HG03558 (cell line): Measurements from ENCODE around the gene DOCK1.

Experiments
- ATAC-seq: cut with Tn5 transposase; IDR thresholded peaks from one replicate; pipeline ENCODE4 v1.9.1; 2021; ENCODE audit warnings: moderate number of reproducible peaks; ENCODE audit not compliant: unreplicated experiment; ENCODE audit errors: extremely low read depth

The DOCK1 gene

DNA sequence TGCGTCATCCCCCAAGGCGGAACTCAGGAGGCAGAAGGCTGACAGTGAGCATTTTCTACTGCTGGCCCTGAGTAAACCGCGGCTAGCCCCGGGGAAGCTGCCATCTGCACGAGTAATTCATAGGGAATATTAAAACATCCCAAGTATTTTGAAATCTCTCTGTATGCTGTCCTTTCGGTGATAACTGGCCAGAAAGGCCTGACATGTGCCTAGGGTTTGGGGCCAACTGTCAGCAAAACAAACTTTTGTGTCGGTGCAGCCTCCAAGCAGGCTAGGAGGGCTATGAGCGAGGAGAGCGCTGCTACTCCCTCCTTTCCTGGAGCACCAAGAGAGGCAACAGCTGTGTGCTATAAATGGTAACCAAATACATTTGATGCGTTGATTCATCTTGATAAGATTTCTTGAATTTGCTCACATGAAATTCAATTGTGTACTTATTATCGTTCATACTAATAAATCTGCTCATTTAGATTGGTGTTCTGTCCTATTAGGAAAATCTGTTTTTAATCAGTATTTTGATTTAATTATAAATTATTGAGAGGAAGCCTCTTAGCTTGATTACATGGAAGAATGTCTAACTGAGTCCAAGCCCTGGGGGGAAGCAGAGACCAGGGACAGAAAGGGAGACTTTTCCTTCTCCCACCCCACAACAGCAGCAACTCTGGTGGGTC is 519.5 kb downstream of the DOCK1 start:
- no peak for ATAC-seq

GRCh38 chr10:127426746-127427145 is 521.5 kb downstream of the DOCK1 start:
- no peak for ATAC-seq

GRCh38 chr10:127427926-127428325 is 522.7 kb downstream of the DOCK1 start:
- no peak for ATAC-seq

- no peak for ATAC-seq
Measured at GRCh38 chr10:127428385-127428980, 523.3 kb downstream of the DOCK1 start.

DNA sequence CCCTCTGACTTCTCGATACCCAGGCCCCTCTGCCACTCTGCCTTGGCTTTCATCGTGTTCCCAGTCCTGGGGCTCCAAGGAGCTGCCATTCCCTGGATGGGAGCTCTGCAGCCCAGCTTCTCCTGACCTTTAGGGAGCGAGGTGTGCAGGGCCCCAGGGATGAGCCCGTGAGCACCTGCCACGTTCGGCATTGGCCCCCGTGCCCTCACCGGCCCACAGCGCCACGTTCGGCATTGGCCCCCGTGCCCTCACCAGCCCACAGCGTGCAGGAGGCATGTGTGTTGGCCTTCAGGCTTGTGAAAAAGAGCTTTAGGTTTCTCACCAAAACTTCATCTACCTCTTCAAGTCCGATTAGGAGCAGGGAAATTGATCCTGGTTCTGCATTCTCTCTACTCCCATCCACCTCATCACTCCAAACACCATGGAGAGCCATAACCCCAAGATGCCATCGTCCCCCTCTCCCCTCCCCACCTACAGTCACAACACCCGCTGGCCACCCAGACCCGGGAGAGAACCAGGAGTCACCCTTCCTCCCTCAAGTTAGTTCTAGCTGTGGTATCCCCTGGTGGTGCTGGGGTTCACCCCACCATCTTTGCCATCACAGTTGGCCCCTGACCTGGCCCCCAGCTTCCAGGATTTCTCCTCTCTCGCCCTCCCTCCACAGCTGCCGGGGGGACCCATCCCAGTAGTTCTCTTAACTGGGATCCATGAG is 524.5 kb downstream of the DOCK1 start:
- no peak for ATAC-seq

GRCh38 chr10:127431525-127431924 is 526.3 kb downstream of the DOCK1 start:
- no peak for ATAC-seq

GRCh38 chr10:127434006-127434405 is 528.8 kb downstream of the DOCK1 start:
- ATAC-seq = no peak

DNA sequence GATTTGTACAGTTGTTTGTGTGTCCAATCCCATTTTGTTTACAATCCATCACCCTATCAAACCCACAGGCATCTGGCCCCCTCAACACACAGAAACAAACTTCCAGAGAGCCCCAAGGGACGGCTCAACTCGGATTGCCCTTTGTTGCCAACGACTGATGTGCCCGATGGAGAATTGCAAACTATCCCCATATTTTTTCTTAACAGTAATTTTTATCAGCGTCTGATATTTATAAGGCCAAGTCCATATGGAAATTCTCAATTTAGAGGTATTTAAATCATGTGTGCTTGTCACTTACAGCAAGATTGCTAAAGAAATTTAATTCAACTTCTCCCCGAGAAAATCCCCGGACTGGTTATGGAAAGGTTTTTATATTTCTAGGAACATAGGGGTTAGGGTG is 530.0 kb downstream of the DOCK1 start:
- no peak for ATAC-seq

- no peak for ATAC-seq
Measured at GRCh38 chr10:127440371-127440770, 535.1 kb downstream of the DOCK1 start.

GRCh38 chr10:127441350-127442219 is 536.4 kb downstream of the DOCK1 start:
- ATAC-seq = no peak

DNA sequence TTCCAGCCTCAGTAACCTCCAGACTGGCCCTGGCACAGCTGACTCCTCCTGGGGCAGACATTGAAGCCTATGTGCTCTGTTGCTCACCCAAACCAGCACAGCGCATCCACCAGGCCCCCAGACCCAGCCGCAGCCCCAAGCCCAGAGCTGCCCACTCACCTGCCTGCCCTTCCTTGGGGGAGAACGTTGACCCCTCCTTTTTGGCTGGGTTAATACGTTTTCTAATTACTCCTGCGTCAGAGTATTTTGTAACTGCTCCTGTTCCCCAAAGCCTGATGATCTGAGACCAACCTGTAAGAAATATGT is 536.9 kb downstream of the DOCK1 start:
- no peak for ATAC-seq

DNA sequence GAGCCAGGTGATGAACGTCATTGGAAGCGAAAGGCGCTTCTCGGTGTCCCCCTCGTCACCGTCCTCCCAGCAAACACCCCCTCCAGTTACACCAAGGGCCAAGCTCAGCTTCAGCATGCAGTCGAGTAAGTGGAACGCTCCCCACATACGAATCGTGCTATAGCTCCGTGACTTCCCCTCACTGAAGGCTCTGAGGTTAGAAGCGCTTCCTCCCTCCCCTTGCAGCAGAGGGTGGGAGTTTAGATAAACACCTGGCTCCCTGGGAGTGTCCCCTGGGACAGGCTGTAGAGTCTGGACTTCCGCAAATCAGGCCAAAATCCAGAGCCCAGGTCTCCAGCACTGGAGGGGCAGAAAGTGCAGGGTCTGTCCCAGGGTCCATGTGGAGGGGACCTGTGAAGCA is 538.9 kb downstream of the DOCK1 start:
- ATAC-seq = no peak

DNA sequence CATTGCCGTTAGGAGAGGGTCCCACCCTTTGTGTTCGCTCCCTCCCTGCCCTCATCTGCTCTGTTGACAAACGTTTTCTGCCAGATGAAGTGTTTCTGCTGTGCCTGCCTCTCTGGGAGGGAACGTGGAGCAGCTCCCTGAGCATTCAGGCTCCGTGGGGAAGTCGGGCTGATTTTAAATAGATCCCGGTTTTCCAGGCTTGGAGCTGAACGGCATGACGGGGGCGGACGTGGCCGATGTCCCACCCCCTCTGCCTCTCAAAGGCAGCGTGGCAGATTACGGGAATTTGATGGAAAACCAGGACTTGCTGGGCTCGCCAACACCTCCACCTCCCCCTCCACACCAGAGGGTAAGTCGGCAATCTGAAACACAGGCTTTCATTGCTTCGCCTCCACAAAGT is 542.0 kb downstream of the DOCK1 start:
- ATAC-seq = no peak

GRCh38 chr10:127449490-127449889 is 544.3 kb downstream of the DOCK1 start:
- ATAC-seq = no peak

DNA sequence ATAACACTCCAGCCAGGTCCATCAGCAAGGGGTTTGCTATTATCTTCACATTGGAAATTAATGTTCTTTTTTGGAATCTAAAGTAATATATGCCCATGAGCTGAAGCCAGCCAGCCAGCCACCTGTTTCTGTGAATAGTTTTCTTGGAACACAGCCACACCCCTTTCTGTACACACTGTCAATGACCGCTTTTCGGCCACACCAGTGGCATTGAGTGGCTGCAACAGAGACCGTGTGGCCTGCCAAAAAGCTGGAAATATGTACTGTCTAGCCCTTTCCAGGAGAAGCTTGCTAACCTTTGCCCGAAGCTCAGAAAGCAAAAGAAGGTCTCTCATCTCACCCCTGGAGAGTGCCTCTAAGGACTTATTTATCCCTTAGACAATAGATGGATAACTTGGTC is 545.4 kb downstream of the DOCK1 start:
- ATAC-seq = no peak

GRCh38 chr10:127451628-127452027 is 546.4 kb downstream of the DOCK1 start:
- ATAC-seq = no peak

- ATAC-seq = no peak
Measured at GRCh38 chr10:127452568-127452967, 547.3 kb downstream of the DOCK1 start.

DNA sequence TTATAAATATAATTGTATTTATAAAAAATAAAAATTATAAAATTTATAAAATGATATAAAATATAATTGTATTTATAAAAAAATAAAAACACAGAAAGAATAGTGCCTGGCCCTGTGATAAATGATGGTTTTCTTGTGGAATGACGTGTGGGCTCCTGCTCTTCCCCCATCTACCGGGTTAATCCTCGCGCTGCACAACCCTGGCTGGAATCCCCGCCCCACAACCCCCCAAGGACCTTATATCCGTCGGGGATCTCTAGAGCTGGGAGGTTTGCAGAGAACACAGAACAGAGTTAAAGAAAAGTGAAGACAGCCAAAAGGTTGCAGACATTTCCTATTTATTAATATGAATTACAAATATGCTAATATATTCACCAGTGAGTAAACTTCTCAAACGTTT is 548.5 kb downstream of the DOCK1 start:
- no peak for ATAC-seq

DNA sequence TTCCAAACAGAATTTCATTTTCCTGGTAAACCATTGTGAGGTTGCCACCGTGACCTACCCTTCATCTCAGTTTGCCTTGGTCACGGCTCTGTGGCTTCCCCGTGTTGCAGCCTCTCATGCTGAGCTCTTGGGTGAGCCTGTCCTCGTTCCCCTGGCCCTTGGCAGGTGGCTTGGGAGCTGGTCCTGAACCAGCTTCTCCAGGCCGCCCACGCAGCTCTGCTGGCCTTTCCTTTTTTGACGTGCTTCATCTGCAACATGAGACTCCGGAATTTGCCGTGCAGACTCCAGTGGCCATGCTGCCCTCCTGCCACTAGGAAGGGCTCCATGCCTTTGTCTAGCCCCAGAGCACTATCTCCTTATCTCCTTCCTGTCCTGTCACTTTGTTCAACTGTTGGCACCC is 550.9 kb downstream of the DOCK1 start:
- no peak for ATAC-seq

DNA sequence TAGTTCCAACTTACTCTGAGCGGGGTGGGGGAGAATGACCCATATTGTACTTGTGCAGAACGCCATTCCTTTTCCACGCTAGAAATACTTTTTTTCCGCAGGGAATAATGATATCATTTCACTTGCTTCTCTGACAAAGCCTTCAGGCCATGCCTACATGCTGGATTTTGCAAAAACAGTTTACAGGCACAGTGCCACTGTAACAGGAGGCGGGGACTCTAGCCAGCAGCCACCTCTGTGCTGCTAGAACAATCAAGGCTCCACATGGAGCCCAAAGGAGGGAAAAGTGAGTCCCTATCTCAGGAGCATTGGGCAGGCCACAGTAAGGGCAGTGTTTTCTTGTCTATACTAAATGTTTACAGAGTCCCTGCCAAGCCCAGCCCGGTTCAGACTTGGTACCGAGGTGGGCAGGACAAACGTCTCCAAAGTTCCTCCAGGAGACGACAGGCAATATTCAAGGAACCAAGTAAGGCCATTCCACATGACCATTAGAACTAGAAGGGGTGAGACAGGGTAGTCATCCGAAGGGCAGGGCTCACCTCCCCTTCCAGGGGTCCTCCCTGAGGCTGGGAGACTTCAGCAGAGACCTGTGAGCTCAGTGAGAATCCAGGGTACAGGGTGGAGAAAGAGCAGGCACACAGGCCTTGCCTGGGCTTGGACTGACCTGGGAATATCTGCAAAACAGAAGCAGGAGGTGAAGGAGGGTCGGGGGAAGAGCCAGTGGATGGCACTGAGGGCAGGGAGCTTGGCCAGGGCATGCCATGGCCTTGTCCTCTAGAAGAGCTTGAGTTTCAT is 553.0 kb downstream of the DOCK1 start:
- ATAC-seq = no peak
